HG02870 (cell line): ENCODE data around the gene ATRN.

Experiments used
- ATAC-seq: cut with Tn5 transposase; IDR thresholded peaks from one replicate; pipeline ENCODE4 v1.9.1; 2021; ENCODE audit warnings: mild to moderate bottlenecking, moderate library complexity; ENCODE audit not compliant: unreplicated experiment

ATRN gene

GRCh38 chr20:3692706-3693294 is 222.0 kb downstream of the ATRN start:
- ATAC-seq, result no peak

- no peak for ATAC-seq
Observed at GRCh38 chr20:3693376-3693775, 222.6 kb downstream of the ATRN start.

GRCh38 chr20:3694864-3695263 is 224.0 kb downstream of the ATRN start:
- ATAC-seq, result no peak

GRCh38 chr20:3696200-3696599 is 225.4 kb downstream of the ATRN start:
- ATAC-seq, result no peak

- no peak for ATAC-seq
Observed at GRCh38 chr20:3696745-3697587, 226.1 kb downstream of the ATRN start.

- no peak for ATAC-seq
Observed at GRCh38 chr20:3697588-3698305, 226.9 kb downstream of the ATRN start.

GRCh38 chr20:3698591-3699001 is 227.8 kb downstream of the ATRN start:
- ATAC-seq, result no peak

GRCh38 chr20:3699037-3699436 is 228.2 kb downstream of the ATRN start:
- ATAC-seq, result no peak
